Measurements from ENCODE around the gene H2AZ1.

GRCh38 chr4:99971453-99972111 lies 21.5 kb upstream of the H2AZ1 start:
- TF ChIP-seq EGR1 (IDR thresholded peaks at IDR 0.05) (no peak), CEBPB (IDR thresholded peaks at IDR 0.05) (no peak)
